Measurements from ENCODE around the gene POU2F3. TPM values are rescaled to one million over a fixed set of nuclear protein-coding genes. Genes with fewer than 3 reads are reported as not detected.

The POU2F3 gene
- total RNA-seq, 1 donor from 2014 or later: not detected

DNA sequence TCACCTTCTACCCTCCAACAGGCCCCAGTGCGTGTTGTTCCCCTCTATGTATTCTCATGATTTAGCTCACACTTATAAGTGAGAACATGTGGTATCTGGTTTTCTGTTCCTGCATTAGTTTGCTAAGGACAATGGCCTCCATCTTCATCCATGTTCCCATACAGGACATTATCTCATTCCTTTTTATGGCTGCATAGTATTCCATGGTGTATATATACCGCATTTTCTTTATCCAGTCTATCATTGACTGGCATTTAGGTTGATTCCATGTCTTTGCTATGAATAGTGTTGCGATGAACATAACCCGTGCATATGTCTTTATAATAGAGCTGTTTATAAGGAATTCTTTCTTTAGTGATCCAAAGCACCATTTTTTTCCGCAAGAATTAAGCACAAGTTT lies 56.6 kb downstream of the POU2F3 start:
- Mint-ChIP-seq H3K27ac (ENCODE audit: unreplicated experiment) (no peak overlapping the region), H3K9me3 (ENCODE audit: unreplicated experiment) (no peaks in the 10 kb centered on the region), H3K4me1 (ENCODE audit: unreplicated experiment) (no peaks in the 10 kb centered on the region), H3K36me3 (ENCODE audit: unreplicated experiment) (no peaks in the 10 kb centered on the region), H3K27me3 (ENCODE audit: unreplicated experiment) (peaks cover 64% of the 10 kb centered on the region), H3K4me3 (ENCODE audit: unreplicated experiment) (no peak overlapping the region)
- no peak for DNase-seq (ENCODE audit: extremely low spot score, unreplicated experiment)
- TF ChIP-seq, protein P1, sequence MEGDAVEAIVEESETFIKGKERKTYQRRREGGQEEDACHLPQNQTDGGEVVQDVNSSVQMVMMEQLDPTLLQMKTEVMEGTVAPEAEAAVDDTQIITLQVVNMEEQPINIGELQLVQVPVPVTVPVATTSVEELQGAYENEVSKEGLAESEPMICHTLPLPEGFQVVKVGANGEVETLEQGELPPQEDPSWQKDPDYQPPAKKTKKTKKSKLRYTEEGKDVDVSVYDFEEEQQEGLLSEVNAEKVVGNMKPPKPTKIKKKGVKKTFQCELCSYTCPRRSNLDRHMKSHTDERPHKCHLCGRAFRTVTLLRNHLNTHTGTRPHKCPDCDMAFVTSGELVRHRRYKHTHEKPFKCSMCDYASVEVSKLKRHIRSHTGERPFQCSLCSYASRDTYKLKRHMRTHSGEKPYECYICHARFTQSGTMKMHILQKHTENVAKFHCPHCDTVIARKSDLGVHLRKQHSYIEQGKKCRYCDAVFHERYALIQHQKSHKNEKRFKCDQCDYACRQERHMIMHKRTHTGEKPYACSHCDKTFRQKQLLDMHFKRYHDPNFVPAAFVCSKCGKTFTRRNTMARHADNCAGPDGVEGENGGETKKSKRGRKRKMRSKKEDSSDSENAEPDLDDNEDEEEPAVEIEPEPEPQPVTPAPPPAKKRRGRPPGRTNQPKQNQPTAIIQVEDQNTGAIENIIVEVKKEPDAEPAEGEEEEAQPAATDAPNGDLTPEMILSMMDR (IDR thresholded peaks at IDR 0.05): no peak

DNA sequence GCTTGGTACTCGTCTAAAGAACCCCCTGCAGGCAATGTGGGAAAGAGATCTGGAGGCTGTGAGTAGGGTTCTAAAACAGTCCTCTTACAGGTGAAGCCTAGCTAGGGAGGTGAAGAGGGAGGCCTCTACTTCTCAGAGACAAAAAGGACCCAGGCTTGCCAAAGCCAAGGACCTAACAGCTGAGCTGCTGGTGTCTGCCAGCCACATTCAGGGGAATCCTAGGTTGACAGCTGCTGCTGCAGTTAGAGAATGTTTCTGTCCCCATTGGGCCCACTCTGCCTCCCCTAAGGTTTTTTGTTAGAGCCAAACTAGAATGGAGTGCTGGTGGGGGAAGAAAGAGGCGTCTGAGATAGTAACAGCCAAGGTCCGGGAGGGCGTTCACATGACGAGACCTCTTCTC lies 58.5 kb downstream of the POU2F3 start:
- Mint-ChIP-seq H3K36me3 (ENCODE audit: unreplicated experiment) (no peaks in the 10 kb centered on the region), H3K27me3 (ENCODE audit: unreplicated experiment) (peaks cover 58% of the 10 kb centered on the region), H3K27ac (ENCODE audit: unreplicated experiment) (no peak overlapping the region), H3K4me3 (ENCODE audit: unreplicated experiment) (no peak overlapping the region), H3K4me1 (ENCODE audit: unreplicated experiment) (no peaks in the 10 kb centered on the region), H3K9me3 (ENCODE audit: unreplicated experiment) (no peaks in the 10 kb centered on the region)
- DNase-seq (ENCODE audit: extremely low spot score, unreplicated experiment): no peak
- TF ChIP-seq, protein P1 (IDR thresholded peaks at IDR 0.05): no peak

DNA sequence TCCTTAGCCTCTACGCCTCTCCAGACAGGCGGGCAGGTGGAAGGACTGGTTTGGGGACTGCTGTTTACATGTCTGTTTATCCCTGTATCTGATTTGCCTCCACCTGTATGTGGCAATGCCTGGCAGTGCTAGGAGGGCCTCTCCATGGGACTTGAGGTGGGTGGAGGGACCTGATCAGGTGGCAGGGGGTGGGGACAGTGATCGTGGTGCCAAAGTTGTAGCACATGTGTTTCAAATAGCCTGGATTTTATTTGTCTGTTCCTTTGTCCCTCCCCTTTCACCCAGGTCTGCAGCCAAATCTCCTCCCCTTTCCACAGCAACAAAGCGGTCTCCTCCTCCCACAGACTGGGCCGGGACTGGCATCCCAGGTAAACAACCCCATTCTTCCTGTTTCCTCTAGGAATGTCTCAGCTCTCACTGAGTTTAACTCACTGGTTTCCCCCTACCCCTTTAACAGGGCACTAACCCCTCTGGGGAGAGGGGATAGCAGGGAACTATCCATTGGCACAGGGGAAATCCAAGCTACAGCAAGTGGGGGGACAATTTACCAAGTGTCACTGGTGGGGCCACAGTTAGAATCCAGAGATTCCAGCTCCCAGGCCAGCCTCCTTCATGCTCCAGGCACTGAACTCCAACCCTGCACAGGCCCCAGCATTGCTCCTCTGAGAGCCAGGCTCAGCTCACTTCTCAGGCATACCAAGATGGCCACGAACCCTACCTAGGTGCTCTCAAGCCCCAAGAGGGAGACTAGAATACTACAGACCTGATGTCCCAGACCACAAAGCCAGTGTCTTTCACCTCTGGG lies 62.3 kb downstream of the POU2F3 start:
- no peak overlapping the region for H3K27ac Mint-ChIP-seq (ENCODE audit: unreplicated experiment)
- peaks cover 22% of the 10 kb centered on the region for H3K27me3 Mint-ChIP-seq (ENCODE audit: unreplicated experiment)
- TF ChIP-seq, protein P1 (IDR thresholded peaks at IDR 0.05): no peak
- no peaks in the 10 kb centered on the region for H3K36me3 Mint-ChIP-seq (ENCODE audit: unreplicated experiment)
- H3K9me3 Mint-ChIP-seq (ENCODE audit: unreplicated experiment): no peaks in the 10 kb centered on the region
- no peak for DNase-seq (ENCODE audit: extremely low spot score, unreplicated experiment)
- peaks cover 6% of the 10 kb centered on the region for H3K4me1 Mint-ChIP-seq (ENCODE audit: unreplicated experiment)
- no peak overlapping the region for H3K4me3 Mint-ChIP-seq (ENCODE audit: unreplicated experiment)

DNA sequence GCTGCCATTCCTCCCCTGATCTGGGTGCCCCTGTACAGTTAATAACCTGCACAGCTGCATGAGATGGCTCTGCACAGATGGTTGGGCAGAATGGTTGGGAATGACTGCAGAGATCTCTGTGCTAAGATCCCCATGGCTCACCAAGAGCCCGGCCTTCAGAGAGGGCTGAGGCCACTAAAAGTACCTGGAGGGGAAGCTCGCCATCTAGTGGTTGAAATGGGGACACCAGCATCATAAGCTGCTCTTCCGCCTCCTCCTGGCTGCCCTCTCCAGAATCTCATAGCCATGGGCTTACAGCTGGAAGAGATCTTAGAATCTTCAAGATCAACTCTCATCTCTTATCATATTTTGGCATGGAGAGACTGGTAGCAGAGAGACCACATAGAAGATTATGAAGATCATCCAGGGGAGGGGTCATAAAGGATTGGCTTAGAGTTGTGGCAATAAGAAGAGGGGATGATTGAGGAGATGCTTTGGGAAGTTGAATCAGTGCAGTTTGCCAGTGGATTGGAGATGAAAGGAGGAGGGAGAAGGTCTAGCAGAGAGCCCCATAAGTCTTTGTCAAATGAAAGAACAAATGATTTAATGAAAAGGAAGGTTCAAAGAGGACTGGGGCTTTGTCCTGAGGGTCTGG lies 63.2 kb downstream of the POU2F3 start:
- H3K4me1 Mint-ChIP-seq (ENCODE audit: unreplicated experiment): peaks cover 6% of the 10 kb centered on the region
- no peak for DNase-seq (ENCODE audit: extremely low spot score, unreplicated experiment)
- H3K27ac Mint-ChIP-seq (ENCODE audit: unreplicated experiment): no peak overlapping the region
- TF ChIP-seq, protein P1 (IDR thresholded peaks at IDR 0.05): peak; percentile 89
- no peaks in the 10 kb centered on the region for H3K9me3 Mint-ChIP-seq (ENCODE audit: unreplicated experiment)
- no peaks in the 10 kb centered on the region for H3K36me3 Mint-ChIP-seq (ENCODE audit: unreplicated experiment)
- H3K4me3 Mint-ChIP-seq (ENCODE audit: unreplicated experiment): no peak overlapping the region
- peaks cover 16% of the 10 kb centered on the region for H3K27me3 Mint-ChIP-seq (ENCODE audit: unreplicated experiment)

DNA sequence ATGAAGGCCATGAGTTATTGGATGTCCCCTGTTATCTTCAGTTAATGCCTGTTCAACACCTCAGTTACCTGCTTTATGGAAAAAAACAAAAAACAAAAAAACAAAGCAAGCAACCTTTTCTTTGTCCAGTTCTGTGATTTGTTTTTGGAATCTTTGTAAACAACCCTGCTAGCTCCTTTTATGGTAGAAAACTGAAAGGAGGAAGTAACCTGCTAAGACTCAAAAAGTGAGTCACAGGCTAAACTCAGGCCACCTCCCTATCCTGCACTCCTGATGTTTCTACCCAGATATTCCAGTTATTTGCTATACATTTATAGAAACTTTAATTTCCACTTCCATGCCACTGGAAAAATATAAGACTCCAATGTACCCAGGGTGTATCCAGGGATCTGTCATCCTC lies 64.6 kb downstream of the POU2F3 start:
- Mint-ChIP-seq H3K27me3 (ENCODE audit: unreplicated experiment) (peaks cover 9% of the 10 kb centered on the region), H3K4me1 (ENCODE audit: unreplicated experiment) (peaks cover 6% of the 10 kb centered on the region), H3K27ac (ENCODE audit: unreplicated experiment) (no peak overlapping the region), H3K9me3 (ENCODE audit: unreplicated experiment) (no peaks in the 10 kb centered on the region), H3K4me3 (ENCODE audit: unreplicated experiment) (no peak overlapping the region), H3K36me3 (ENCODE audit: unreplicated experiment) (no peaks in the 10 kb centered on the region)
- no peak for DNase-seq (ENCODE audit: extremely low spot score, unreplicated experiment)
- TF ChIP-seq, protein P1 (IDR thresholded peaks at IDR 0.05): no peak
